ENCODE data around the gene IL21R.

Gene IL21R

DNA sequence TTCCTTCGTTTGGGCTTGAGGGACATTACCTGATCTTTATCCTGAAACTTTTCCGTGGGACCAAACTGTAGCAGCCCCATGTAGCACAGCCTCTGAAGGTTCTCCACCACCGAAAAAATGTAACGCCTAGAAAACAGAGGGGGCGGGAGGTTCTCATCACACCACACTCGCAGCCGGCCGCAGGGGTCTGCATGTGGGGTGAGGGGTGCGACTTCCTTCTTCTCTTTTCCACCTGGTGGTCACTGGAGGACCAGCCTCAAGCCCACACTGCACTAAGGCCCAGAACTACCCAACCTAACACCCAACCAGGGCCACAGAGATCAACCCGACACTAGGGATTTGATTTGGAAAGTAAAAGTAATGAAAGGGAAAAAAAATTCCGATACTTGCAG, 90.6 kb downstream of the IL21R start:
- no peak for DNase-seq

DNA sequence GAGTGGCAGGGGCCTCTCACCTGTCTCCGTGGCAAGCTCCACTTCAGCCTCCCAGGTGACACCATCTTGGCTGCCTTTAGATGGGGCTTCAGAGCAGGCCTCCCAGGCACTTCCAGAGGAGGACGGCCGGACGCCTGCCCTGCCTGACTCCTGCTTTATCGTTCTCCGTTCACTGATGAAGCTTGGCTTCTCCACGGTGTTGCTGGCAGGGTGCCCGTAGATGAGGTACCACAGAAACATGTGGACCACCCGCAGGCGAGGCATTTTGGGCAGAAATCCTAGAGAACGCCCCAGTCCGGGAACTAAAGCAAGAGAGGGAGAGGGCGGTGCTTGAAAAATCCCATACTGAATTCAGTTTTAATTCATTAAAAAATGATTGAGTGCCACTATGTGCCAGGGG, 93.2 kb downstream of the IL21R start:
- no peak for DNase-seq

DNA sequence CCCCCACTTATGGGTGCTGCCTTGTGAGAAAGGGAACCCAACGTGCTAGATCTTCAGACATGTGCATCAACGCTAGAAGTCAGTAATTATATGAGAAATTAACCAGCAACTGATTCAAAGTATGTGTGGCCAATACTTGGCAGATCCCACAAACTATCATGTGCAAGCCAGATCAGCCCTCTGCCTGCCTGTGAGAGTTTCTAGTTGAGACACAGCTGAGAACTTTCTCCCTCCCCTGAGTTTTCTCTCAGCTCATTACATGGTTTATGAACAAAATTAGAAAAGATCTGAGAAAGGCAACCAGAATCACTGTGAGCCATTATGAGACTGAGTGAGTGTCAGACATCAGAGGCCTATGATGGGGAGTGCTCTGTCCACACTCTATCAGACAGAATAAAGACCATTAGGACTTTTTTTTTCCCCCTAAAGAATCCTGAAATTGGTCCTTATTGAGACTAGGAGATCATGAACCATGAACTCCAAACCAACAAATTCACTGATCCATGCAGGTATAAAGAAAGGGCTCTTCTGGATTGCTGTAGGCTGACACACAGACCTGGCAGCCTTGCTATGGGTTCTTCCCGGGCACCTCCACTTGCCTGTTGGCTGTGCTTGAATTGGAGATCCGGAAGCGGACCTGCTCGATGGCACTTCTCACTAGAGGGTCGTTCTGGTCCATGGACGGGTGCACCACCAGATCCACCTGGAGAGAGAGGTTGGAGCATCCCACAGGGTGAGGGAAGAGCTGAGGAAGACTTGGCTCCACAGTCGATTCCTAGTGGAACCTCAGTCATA, 96.3 kb downstream of the IL21R start:
- DNase-seq: no peak

DNA sequence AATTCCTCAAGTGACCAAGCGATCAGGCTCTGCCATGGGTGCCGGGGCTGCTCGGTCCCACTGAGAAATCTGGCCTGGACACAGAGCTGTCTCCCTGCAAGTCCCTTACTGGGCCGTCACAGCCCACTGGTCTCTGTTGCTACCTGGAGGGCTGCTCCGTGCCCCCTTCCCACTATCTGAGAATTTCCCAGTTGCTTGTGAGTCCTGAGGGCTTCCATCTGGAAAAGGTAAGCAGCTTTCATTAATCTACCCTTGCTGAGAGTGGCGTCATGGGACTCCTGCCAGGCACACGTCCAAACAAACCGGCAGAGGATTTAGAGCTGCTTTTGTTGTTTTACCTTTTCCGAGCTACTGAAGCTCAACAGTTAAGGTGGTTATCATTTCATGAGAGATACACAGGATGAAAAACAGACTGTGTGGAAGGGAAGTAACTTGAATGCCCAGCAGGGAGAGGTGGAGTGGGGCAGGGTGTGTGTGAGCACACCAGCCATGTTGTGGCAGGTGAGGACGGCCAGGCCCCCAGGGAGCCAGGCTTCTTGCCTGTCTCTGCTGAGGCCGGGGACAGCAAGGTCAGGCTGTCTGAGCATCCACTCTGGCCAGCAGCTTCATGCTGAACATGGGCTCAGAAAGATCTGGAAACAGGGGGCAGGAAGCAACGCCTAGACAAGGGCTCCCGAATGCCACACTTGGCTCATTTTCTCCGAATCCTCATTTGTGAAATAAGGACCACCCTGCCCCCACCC, 97.1 kb downstream of the IL21R start:
- DNase-seq: no peak

DNA sequence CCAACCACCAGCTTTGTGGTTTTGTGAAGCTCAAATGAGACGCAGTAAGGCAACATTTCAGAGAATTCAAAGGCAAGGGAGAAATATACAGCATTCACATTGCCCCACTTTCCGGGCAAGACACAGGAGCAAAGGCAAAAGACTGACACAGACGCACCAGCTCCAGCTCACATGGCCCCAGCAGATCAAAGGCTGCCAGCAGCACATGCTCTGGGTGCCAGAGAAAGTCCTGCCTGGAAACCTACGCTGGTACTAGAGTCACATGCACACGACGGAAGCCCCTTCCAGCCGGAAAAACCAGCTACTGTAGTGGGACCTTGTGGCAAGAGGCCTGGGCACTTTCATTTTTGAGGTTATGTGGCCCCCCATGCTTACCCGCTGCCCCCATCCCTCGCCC, 97.7 kb downstream of the IL21R start:
- no peak for DNase-seq

DNA sequence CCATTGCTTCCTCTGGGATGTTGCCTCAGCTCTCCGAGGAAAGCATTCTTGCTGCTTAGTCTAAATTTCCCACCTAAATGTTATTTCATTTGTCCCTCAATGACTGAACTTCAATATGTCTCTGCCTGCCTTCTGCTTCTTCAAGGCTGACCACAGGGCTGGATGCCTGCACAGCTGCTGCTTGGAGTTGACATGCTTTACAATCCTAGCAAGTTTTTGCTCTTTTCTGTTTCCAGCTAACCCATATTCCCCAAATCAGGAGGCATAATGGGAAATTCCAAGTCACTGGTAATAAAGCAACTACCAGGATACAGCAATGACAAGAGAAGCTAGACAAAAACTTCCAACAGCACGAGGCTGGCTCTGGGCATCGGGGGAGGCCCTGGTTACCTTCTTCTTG, 98.8 kb downstream of the IL21R start:
- no peak for DNase-seq
